HepG2 (cell line): ENCODE measurements around the gene PTPN18. TPM values are rescaled to one million over a fixed set of nuclear protein-coding genes. Genes with fewer than 3 reads are reported as not detected.

Experiments used
- ARNT ChIP-seq: fragments of 450-650 bp; IDR thresholded peaks from 2 replicates; pipeline ENCODE4 v1.6.1; 2017
- EHMT2 ChIP-seq: fragments of 200-600 bp; sonication (generic); IDR thresholded peaks from 2 replicates; pipeline ENCODE4 v1.7.0; 2017; ENCODE audit warnings: antibody characterized with exemption, low read depth, low read length, borderline replicate concordance
- FOSL2 ChIP-seq: sonication (generic); formaldehyde crosslinking; IDR thresholded peaks from 2 replicates; pipeline ENCODE4 v1.4.0; 2020; ENCODE audit warnings: missing genetic modification reagents
- KDM5B ChIP-seq: sonication (generic); formaldehyde crosslinking; IDR thresholded peaks from 2 replicates; pipeline ENCODE4 v1.4.0; 2020; ENCODE audit warnings: missing genetic modification reagents, mild to moderate bottlenecking, borderline replicate concordance
- KDM6A ChIP-seq: IDR thresholded peaks from 2 replicates; pipeline ENCODE4 v1.6.1; 2016; ENCODE audit warnings: low read depth
- NFATC3 ChIP-seq: sonication (generic); formaldehyde crosslinking; IDR thresholded peaks from 2 replicates; pipeline ENCODE4 v1.5.1; 2020; ENCODE audit warnings: mild to moderate bottlenecking, missing genetic modification reagents
- NFE2L1 ChIP-seq: sonication (generic); formaldehyde crosslinking; IDR thresholded peaks from 2 replicates; pipeline ENCODE4 v1.4.0; 2020; ENCODE audit warnings: missing genetic modification reagents, mild to moderate bottlenecking, borderline replicate concordance
- NFYC ChIP-seq: IDR thresholded peaks from 2 replicates; pipeline ENCODE4 v1.6.1; 2016; ENCODE audit warnings: missing genetic modification reagents, missing compliant biosample characterization
- PCBP1 ChIP-seq: fragments of 200-400 bp; formaldehyde crosslinking; IDR thresholded peaks from 2 replicates; pipeline ENCODE4 v1.6.1; 2017; ENCODE audit warnings: mild to moderate bottlenecking, low read depth, low read length, borderline replicate concordance
- POLR2A ChIP-seq, 2 experiments: IDR thresholded peaks; 2 replicates each; pipeline ENCODE4 v1.6.1; 2011; ENCODE audit warnings: low read depth in 2 of 2, low read length in 2 of 2, mild to moderate bottlenecking in 1 of 2, moderate library complexity in 1 of 2; ENCODE audit not compliant: insufficient read depth in 1 of 2
- PRPF4 ChIP-seq: fragments of 200-400 bp; formaldehyde crosslinking; IDR thresholded peaks from 2 replicates; pipeline ENCODE4 v1.6.1; 2016; ENCODE audit warnings: low read length, low read depth; ENCODE audit not compliant: poor library complexity, severe bottlenecking
- SKI ChIP-seq: fragments of 450-650 bp; IDR thresholded peaks from one replicate; pipeline ENCODE4 v1.6.1; 2018; ENCODE audit warnings: mild to moderate bottlenecking; ENCODE audit not compliant: partially characterized antibody
- STAT5B ChIP-seq: sonication (generic); formaldehyde crosslinking; IDR thresholded peaks from 2 replicates; pipeline ENCODE4 v1.4.0; 2020; ENCODE audit warnings: missing genetic modification reagents
- STAT6 ChIP-seq: sonication (generic); formaldehyde crosslinking; IDR thresholded peaks from 2 replicates; pipeline ENCODE4 v1.4.0; 2020; ENCODE audit warnings: missing genetic modification reagents, mild to moderate bottlenecking, borderline replicate concordance
- TBP ChIP-seq: sonication (generic); formaldehyde crosslinking; IDR thresholded peaks from 2 replicates; pipeline ENCODE4 v1.5.0; 2020; ENCODE audit warnings: missing genetic modification reagents
- THAP8 ChIP-seq: sonication (generic); formaldehyde crosslinking; IDR thresholded peaks from 2 replicates; pipeline ENCODE4 v1.5.1; 2020; ENCODE audit warnings: missing genetic modification reagents, mild to moderate bottlenecking, borderline replicate concordance
- ZMYM2 ChIP-seq: sonication (generic); formaldehyde crosslinking; IDR thresholded peaks from 2 replicates; pipeline ENCODE4 v1.8.0; 2022; ENCODE audit warnings: mild to moderate bottlenecking, missing genetic modification reagents
- ZNF263 ChIP-seq: sonication (generic); formaldehyde crosslinking; IDR thresholded peaks from 2 replicates; pipeline ENCODE4 v1.4.0; 2020; ENCODE audit warnings: missing genetic modification reagents
- ZNF275 ChIP-seq: sonication (generic); formaldehyde crosslinking; IDR thresholded peaks from 2 replicates; pipeline ENCODE4 v1.8.0; 2022; ENCODE audit warnings: missing genetic modification reagents, mild to moderate bottlenecking, inconsistent platforms, borderline replicate concordance
- ZNF3 ChIP-seq: IDR thresholded peaks from 2 replicates; pipeline ENCODE4 v1.7.0; 2017; ENCODE audit warnings: inconsistent platforms
- ZNF460 ChIP-seq: sonication (generic); formaldehyde crosslinking; IDR thresholded peaks from 2 replicates; pipeline ENCODE4 v1.5.1; 2020; ENCODE audit warnings: missing genetic modification reagents, mild to moderate bottlenecking, borderline replicate concordance
- ZNF768 ChIP-seq: sonication (generic); formaldehyde crosslinking; IDR thresholded peaks from 2 replicates; pipeline ENCODE4 v1.4.0; 2020; ENCODE audit warnings: missing genetic modification reagents
- ZNF800 ChIP-seq: sonication (generic); formaldehyde crosslinking; IDR thresholded peaks from 2 replicates; pipeline ENCODE4 v1.4.0; 2020; ENCODE audit warnings: missing genetic modification reagents
- ZNF839 ChIP-seq: sonication (generic); formaldehyde crosslinking; IDR thresholded peaks from 2 replicates; pipeline ENCODE4 v1.4.0; 2020; ENCODE audit warnings: missing genetic modification reagents, mild to moderate bottlenecking, borderline replicate concordance
- polyA plus RNA-seq, 8 experiments: library from polyadenylated mRNA; depleted of rRNA in 3 of 8; stranded (reverse) in 7 of 8; unstranded in 1 of 8; fragments of >200 nt; fragmentation: Illumina TruSeq in 4 of 8; extraction: Trizol in 4 of 8; gene quantifications; 2 replicates each; pipeline versions ENCODE4 v1.2.1 to v1.2.3, GENCODE V29; 2011 to 2016; ENCODE audit warnings: low read depth in 4 of 8, missing spikeins in 1 of 8, mixed read lengths in 1 of 8; ENCODE audit not compliant: insufficient read depth in 1 of 8
- total RNA-seq, 5 experiments: library from RNA; depleted of rRNA; stranded (reverse); fragments of >200 nt; fragmentation: Illumina TruSeq; extraction: Trizol; gene quantifications; 2 replicates each; pipeline ENCODE4 v1.2.3, GENCODE V29; 2016; ENCODE audit warnings: low read depth in 1 of 5

PTPN18 gene
- total and polyA plus RNA-seq, 2 of the 13 experiments (the other 11 are each of a cell fraction or from before 2014, with no cell fraction given), result 14.8 to 39.6 TPM

DNA sequence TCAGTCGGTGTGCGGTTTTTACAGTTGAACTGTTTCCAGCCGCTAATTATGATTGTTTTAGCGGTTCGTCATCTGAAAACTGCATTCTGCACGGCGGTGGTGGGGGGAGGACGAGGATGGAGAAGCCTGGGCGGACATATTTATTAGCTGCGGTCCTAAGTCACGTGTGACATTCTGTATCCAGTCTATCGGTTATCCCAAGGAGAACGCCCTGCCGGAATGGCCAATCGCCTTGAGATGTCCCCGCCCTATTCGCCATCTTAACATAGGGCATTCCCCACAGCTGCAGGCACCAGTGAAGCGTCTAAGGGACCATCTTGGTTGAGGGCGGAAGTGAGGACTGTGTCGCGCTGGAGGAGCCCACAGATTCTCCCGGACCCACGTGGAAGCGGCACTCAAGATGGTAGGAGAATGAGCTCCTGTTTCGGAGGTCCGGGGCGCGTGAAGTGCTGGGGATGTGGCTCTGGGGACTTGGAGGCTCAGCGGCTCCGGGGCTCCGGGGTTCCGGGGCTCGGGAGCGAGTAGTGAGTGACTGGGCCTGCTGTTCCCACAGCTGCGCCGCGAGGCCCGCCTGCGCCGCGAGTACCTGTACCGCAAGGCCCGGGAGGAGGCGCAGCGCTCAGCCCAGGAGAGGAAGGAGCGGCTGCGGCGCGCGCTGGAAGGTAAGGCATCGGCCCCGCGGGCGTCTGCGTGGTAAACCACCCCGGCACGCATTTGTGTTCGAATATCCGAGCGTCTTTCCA is 13.2 kb upstream of the PTPN18 start, which contains the start of gene IMP4 (continued):
- peak; percentile 83; the same call in 1 of the 2 replicates for TF ChIP-seq ZNF800 (CRISPR knock-in tag)
- no peak for TF ChIP-seq TBP (CRISPR knock-in tag)
- TF ChIP-seq KDM6A (CRISPR knock-in tag), result peak; percentile 32; the same call in 1 of the 2 replicates
- no peak for TF ChIP-seq NFATC3 (CRISPR knock-in tag)
- TF ChIP-seq ARNT, result no peak
- TF ChIP-seq SKI, result peak; percentile 10
- peak; percentile 91 for TF ChIP-seq KDM5B
- no peak for TF ChIP-seq ZNF460 (CRISPR knock-in tag)
- TF ChIP-seq ZNF275, result no peak; the same call in 1 of the 2 replicates
- peak; percentile 53; the same call in 1 of the 2 replicates for TF ChIP-seq ZNF263 (CRISPR knock-in tag)
- 0 out of 2 replicates have a peak, but pooled peaks have one; percentile 45 for TF ChIP-seq ZNF839 (CRISPR knock-in tag)
- peak; percentile 69; the same call in 1 of the 2 replicates for TF ChIP-seq STAT6
- 0 out of 2 replicates have a peak, but pooled peaks have one; percentile 14 for TF ChIP-seq ZMYM2
- TF ChIP-seq FOSL2, result peak; percentile 54
- TF ChIP-seq POLR2A (IDR thresholded peaks at IDR 0.05; ENCODE audit: insufficient read depth in 1 of 2, low read depth in 2 of 2, low read length in 2 of 2), result peak; percentile 72 to 88
- 0 out of 2 replicates have a peak, but pooled peaks have one; percentile 5 for TF ChIP-seq STAT5B (CRISPR knock-in tag)
- TF ChIP-seq EHMT2, result no peak
- peak; percentile 70; the same call in 1 of the 2 replicates for TF ChIP-seq ZNF768 (CRISPR knock-in tag)
- peak; percentile 81 for TF ChIP-seq NFYC (CRISPR knock-in tag)
- TF ChIP-seq THAP8, result peak; percentile 80; the same call in 1 of the 2 replicates
- TF ChIP-seq PCBP1, result peak; percentile 85; the same call in 1 of the 2 replicates
- peak; percentile 81; the same call in 1 of the 2 replicates for TF ChIP-seq NFE2L1 (CRISPR knock-in tag)
- no peak for TF ChIP-seq PRPF4
- TF ChIP-seq ZNF3, result 0 out of 2 replicates have a peak, but pooled peaks have one; percentile 52
